Naive thymus-derived CD8-positive, alpha-beta T cell (primary cell): ENCODE results near the gene PDLIM4. TPM values are rescaled to one million over a fixed set of nuclear protein-coding genes. Genes with fewer than 3 reads are reported as not detected.

Experiments used
- ATAC-seq, 2 donors: fragments of 150-1000 bp; cut with Tn5 transposase in 1 of 2; sonication (Bioruptor Pico), chemical (Tn5 transposase) in 1 of 2; 1 replicate in 1 of 2; 2 replicates in 1 of 2; pipeline ENCODE4 v1.10.0; 2021; ENCODE audit warnings: mild to moderate bottlenecking in 2 of 2, moderate library complexity in 2 of 2
- POLR2A ChIA-PET: fragments of 350-600 bp; sonication (Branson Sonifier 250); formaldehyde crosslinking; loops from one replicate; lab custom pipeline; 2021; ENCODE audit warnings: antibody characterized with exemption; lab: Charles Lee
- DNase-seq, 10 donors: peaks; one replicate each; pipeline versions ENCODE4 v3.0.0 to v3.0.0-alpha.2; 2020 to 2022
- H3K27ac Mint-ChIP-seq, 10 donors: one replicate each; pipeline ENCODE4 v1.8.0; 2020 to 2022; ENCODE audit warnings: mild to moderate bottlenecking in 10 of 10, mixed read lengths in 10 of 10, moderate library complexity in 4 of 10, inconsistent platforms in 1 of 10
- H3K27me3 Mint-ChIP-seq, 5 donors: one replicate each; pipeline ENCODE4 v1.8.0; 2021 to 2022; ENCODE audit warnings: mixed read lengths in 5 of 5
- H3K36me3 Mint-ChIP-seq, 3 donors: one replicate each; pipeline ENCODE4 v1.8.0; 2020 to 2022; ENCODE audit warnings: mixed read lengths in 3 of 3, mild to moderate bottlenecking in 2 of 3, inconsistent platforms in 1 of 3
- H3K4me1 Mint-ChIP-seq, 4 donors: one replicate each; pipeline ENCODE4 v1.8.0; 2021 to 2022; ENCODE audit warnings: mixed read lengths in 4 of 4
- H3K4me3 Mint-ChIP-seq, 10 donors: one replicate each; pipeline ENCODE4 v1.8.0; 2020 to 2022; ENCODE audit warnings: mild to moderate bottlenecking in 10 of 10, mixed read lengths in 10 of 10, moderate library complexity in 6 of 10, inconsistent platforms in 1 of 10
- H3K9me3 Mint-ChIP-seq, 9 donors: one replicate each; pipeline ENCODE4 v1.8.0; 2020 to 2022; ENCODE audit warnings: mixed read lengths in 9 of 9, mild to moderate bottlenecking in 3 of 9, inconsistent platforms in 1 of 9, moderate library complexity in 1 of 9
- polyA plus RNA-seq, 3 donors: library from polyadenylated mRNA; unstranded; fragments of 300-500 nt; fragmentation: Illumina TruSeq; gene quantifications; one replicate each; pipeline ENCODE4 v1.2.3, GENCODE V29; 2021
- total RNA-seq, 8 experiments: library from RNA in 2 of 8; stranded (reverse) in 2 of 8; gene quantifications; one replicate each; pipeline ENCODE4 v1.2.3 and lab custom pipeline; 2021 to 2026

PDLIM4 gene
- total and polyA plus RNA-seq, 5 experiments from 2014 or later, result not detected

DNA sequence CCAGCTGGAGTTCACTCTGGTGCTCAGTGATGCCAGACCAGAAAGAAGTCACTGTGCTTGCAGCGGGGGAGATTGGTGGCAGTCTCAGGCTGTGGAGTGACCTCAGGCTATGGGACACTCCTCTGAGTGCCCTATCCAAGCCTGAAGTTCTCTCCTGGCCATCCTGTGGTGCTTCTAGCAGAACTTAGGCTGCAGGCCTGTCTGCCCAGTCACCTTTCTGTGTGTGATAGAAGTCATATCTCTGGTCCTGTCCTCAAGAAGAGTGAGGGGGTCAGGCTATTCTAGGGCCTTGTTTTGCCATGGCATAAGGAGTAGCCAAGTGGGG, 9.3 kb downstream of the PDLIM4 start:
- DNase-seq (no peak), ATAC-seq (no peak)
- Mint-ChIP-seq H3K27ac (no peak overlapping the region), H3K4me1 (peaks cover 5 to 8% (median 6%) of the 10 kb centered on the region in 4 donors), H3K4me3 (no peak overlapping the region), H3K27me3 (peaks cover 0 to 2% (median 0%) of the 10 kb centered on the region in 5 donors), H3K36me3 (no peaks in the 10 kb centered on the region), H3K9me3 (no peaks in the 10 kb centered on the region)
- POLR2A ChIA-PET, result no interaction called here

DNA sequence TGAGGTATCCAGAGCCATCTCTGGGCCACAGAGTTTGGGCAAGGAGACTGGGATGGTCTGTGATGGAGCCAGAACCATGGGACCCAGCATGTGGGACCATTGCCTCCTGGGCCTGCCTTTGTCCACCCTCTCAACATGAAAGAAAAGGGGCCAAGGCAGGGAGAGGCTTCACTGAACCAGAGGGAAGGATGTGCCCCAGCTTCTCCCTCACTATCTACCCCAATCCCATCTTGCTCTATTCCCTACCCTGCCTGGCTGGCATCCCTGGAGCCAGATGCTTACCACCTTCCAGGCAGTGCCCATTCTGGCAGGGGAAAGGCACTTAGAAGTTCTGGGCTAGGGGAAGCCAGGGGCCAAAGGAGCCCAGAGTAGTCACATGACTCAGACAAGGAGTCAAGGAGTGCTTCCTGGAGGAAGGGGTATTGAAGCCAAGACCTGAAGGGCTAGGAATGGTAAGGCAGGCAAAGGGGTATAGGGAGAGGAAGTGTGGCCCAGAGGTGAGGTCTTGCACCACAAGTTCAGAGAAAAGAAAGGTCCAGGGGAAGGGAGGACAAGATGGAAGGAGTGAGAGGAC, 9.8 kb downstream of the PDLIM4 start:
- Mint-ChIP-seq H3K36me3 (no peaks in the 10 kb centered on the region), H3K4me3 (no peak overlapping the region), H3K4me1 (peaks cover 7 to 10% (median 8%) of the 10 kb centered on the region in 4 donors), H3K27ac (peak overlapping the region in 1 of 10 donors; percentile 10), H3K9me3 (no peaks in the 10 kb centered on the region), H3K27me3 (peaks cover 0 to 4% (median under 1%) of the 10 kb centered on the region in 5 donors)
- POLR2A ChIA-PET, result no interaction called here
- DNase-seq (no peak), ATAC-seq (no peak)

DNA sequence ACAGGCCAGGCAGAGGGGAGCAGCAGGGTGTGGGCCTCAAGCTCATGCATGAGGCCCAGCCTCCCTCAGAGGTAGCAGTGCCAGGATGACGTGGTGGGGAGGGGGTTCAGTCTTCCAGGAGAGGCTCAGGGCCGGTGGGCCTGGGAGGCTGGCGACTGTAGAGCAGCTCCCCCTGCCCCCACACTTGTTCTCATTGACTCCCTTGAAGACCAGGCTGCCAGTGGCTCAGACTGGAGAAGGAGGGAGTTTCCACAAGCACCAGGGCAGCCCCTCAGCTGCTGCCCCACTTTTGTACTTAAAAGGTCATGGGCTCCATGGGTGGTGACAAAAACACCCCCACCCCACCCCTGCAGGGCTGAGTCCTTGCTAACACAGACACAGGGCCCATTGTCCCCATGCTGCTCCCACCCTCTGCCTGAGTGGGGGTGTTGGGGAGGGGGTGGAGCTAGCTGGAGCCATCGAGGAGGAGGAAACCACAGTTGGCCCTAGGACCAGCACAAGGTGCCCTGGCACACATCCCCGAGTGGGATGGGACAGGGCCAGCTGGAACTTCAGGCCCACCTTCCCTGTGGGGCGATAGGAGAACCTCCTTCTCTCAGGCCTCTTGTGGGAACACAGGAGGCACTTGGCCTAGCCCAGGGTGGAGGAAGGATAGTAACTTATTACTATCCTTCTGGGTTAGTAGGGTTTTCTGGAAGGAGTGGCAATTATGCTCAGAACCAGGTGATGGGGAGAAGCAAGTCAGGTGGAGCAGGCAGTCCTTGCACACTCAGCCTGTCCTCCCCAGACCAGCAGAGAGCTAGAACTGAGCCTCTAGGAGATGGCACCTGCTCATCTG, 10.7 kb downstream of the PDLIM4 start:
- Mint-ChIP-seq H3K4me1 (peaks cover 13 to 18% (median 14%) of the 10 kb centered on the region in 4 donors), H3K36me3 (no peaks in the 10 kb centered on the region), H3K9me3 (no peaks in the 10 kb centered on the region), H3K27ac (peak overlapping the region in 1 of 10 donors; percentile 10), H3K27me3 (peaks cover 0 to 10% (median 3%) of the 10 kb centered on the region in 5 donors), H3K4me3 (no peak overlapping the region)
- ATAC-seq (no peak), DNase-seq (no peak)
- POLR2A ChIA-PET, result no interaction called here

DNA sequence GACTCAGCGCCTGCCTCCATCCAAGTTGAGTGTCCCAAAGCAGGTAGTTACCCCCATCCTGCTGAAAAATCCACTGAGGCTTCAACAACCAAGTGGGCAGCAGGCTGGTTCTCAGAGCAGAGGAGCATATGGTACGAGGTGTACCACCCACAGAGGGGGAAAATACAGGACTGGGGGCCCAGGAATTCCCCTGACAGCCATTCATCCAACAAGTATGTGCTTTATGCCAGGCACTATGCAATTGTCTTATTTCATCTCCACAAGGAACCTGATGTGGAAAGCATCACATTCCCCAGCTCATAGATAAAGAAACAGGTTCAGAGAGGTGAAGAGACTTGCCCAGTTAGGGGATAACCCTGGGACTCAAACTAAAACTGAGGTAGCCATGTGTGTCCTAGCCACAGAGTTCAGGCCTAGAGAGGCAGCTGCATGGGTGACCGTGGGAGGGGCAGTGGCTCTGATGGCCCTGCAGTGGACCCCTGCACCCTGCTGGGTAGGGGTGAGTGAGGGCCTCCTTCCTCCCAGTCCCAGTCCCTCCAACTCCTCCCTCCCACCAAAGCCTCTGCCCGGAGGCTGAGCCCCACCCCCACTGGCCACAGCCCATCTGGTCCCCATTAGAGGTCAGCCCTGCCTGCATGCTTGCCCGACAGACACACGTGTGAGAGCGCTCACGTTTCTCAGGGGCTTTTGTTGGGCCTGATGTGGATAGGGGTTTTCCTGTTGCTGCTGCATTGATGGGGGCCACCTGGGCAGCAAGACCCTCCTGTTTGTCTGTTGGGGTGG, 11.5 kb downstream of the PDLIM4 start:
- Mint-ChIP-seq H3K36me3 (no peaks in the 10 kb centered on the region), H3K27ac (no peak overlapping the region), H3K4me3 (peak overlapping the region in 1 of 10 donors; percentile 29), H3K4me1 (peaks cover 13 to 19% (median 14%) of the 10 kb centered on the region in 4 donors), H3K27me3 (peaks cover 0 to 18% (median 7%) of the 10 kb centered on the region in 5 donors), H3K9me3 (no peaks in the 10 kb centered on the region)
- POLR2A ChIA-PET, result no interaction called here
- ATAC-seq (no peak), DNase-seq (no peak)

DNA sequence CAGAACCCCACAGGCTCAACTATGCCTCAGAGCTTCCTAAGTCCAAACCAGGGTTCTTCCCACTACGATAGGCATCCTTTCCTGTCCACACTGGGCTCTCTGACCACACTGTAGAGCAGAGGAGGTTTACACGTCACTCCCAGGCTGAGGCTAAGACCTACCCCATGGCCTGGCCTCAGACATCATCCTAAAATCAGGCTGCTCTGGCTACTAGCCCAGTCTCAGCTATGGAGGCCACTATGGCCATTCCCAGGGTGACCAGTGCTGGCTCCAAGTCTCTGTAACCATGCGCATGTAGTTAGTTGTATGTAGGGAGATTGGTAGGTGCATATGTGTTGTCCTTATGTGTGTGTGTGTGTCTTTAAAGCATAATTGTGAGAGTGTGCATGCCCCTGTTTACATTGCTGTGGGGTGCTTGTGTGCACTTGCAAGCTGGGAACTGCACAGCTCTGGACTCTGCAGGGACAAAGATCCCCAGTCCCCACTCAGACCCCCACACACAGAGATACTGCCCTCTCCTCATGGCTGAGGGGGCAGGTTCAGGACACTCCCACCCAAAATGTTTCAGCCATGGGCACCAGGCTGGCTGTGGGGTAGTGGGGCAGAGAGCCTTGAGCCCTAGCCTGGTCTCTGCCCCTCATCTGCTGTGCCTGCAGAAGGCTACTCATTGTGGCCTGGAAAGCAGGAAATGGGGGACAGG, 12.3 kb downstream of the PDLIM4 start:
- H3K9me3 Mint-ChIP-seq, result no peaks in the 10 kb centered on the region

DNA sequence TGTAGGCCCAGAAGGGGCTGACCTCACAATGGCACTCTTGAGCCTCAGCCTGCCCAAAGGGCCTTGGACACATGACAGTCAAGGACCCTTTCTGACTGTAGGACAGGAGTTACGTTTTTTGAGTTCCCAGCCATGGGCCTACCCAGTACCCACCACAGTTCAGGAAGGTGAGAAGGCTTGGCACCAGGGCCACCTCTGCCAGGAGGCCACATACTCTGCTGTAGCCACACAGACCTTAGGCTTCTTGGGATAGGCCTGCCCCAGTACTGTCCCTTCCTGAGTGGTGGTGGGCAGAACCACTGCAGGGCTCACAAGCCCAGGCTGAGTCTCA, 12.8 kb downstream of the PDLIM4 start:
- Mint-ChIP-seq H3K27me3 (peaks cover 0 to 31% (median 13%) of the 10 kb centered on the region in 5 donors), H3K4me1 (peaks cover 12 to 19% (median 13%) of the 10 kb centered on the region in 4 donors), H3K4me3 (no peak overlapping the region), H3K9me3 (no peaks in the 10 kb centered on the region), H3K27ac (no peak overlapping the region), H3K36me3 (no peaks in the 10 kb centered on the region)
- DNase-seq (no peak), ATAC-seq (no peak)
- POLR2A ChIA-PET, result no interaction called here

More for the DNA sequence above, 12.3 kb downstream of the PDLIM4 start:
- no peak for ATAC-seq
- H3K27me3 Mint-ChIP-seq, result peaks cover 0 to 26% (median 12%) of the 10 kb centered on the region in 5 donors
- H3K4me3 Mint-ChIP-seq, result peak overlapping the region in 1 of 10 donors; percentile 12
- no peak overlapping the region for H3K27ac Mint-ChIP-seq
- peaks cover 12 to 19% (median 13%) of the 10 kb centered on the region in 4 donors for H3K4me1 Mint-ChIP-seq
- no peak for DNase-seq
- POLR2A ChIA-PET, result no interaction called here
- H3K36me3 Mint-ChIP-seq, result no peaks in the 10 kb centered on the region

DNA sequence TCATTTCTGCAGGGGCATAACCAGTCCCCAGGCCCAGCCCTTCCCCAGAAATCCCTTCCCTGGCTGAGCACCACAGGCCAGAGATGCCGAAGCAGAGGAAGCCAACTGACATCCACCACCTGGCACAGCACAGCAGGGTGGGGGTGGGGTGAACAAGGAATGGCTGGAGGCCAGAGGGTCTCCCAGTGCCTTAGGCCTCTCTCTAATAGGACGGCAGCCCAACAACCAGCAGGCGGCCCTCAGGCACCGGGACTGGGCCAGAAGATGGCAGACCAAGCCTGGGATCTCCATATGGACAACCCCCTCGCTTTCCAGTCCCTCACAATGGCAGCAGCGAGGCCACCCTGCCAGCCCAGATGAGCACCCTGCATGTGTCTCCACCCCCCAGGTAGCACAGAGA, 13.2 kb downstream of the PDLIM4 start:
- H3K9me3 Mint-ChIP-seq, result no peaks in the 10 kb centered on the region
- no peak for ATAC-seq
- H3K4me1 Mint-ChIP-seq, result peaks cover 12 to 19% (median 13%) of the 10 kb centered on the region in 4 donors
- POLR2A ChIA-PET, result no interaction called here
- no peak for DNase-seq
- H3K27me3 Mint-ChIP-seq, result peaks cover 0 to 35% (median 16%) of the 10 kb centered on the region in 5 donors
- no peaks in the 10 kb centered on the region for H3K36me3 Mint-ChIP-seq
- H3K27ac Mint-ChIP-seq, result no peak overlapping the region
- H3K4me3 Mint-ChIP-seq, result peak overlapping the region in 5 of 10 donors; percentile 25 to 75 (median 64)

DNA sequence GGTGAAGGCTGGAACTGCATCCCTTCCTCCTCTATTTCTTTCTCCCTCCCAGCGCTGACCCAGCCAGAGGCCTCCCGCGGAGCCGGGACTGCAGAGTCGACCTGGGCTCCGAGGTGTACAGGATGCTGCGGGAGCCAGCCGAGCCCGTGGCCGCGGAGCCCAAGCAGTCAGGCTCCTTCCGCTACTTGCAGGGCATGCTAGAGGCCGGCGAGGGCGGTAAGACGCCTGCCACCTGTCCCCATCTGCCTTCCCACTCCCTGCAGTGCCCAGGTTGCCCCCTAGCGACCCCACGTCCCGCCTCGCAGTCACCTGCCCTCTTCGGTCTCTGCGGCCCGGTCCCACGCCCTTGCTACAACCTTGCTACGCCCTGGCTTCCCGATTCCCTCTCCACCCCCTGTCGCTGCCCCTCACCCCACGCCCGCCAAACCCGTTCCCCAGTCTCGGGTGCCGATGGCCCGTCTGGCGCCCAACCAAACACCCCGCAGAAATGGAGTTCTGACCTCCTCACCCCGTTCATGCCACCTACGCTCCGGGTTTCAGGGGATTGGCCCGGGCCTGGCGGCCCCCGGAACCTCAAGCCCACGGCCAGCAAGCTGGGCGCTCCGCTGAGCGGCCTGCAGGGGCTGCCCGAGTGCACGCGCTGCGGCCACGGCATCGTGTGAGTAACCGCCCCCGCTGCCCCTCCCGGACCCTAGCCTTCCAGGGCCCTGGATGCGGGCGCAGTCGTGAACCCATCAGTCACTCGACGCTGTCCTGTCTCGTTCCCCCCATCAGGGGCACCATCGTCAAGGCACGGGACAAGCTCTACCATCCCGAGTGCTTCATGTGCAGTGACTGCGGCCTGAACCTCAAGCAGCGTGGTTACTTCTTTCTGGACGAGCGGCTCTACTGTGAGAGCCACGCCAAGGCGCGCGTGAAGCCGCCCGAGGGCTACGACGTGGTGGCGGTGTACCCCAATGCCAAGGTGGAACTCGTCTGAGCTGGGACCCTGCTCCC, 14.1 kb downstream of the PDLIM4 start:
- H3K9me3 Mint-ChIP-seq, result no peaks in the 10 kb centered on the region
- POLR2A ChIA-PET, result no interaction called here
- peak overlapping the region; percentile 20 to 75 (median 66) for H3K4me3 Mint-ChIP-seq
- H3K36me3 Mint-ChIP-seq, result no peaks in the 10 kb centered on the region
- DNase-seq (peak in 2 of 10 donors; percentile 21 to 66), ATAC-seq (peak; percentile 60 to 80)
- peaks cover 0 to 37% (median 17%) of the 10 kb centered on the region in 5 donors for H3K27me3 Mint-ChIP-seq
- H3K27ac Mint-ChIP-seq, result peak overlapping the region in 2 of 10 donors; percentile 44 to 71
- H3K4me1 Mint-ChIP-seq, result peaks cover 12 to 19% (median 13%) of the 10 kb centered on the region in 4 donors

DNA sequence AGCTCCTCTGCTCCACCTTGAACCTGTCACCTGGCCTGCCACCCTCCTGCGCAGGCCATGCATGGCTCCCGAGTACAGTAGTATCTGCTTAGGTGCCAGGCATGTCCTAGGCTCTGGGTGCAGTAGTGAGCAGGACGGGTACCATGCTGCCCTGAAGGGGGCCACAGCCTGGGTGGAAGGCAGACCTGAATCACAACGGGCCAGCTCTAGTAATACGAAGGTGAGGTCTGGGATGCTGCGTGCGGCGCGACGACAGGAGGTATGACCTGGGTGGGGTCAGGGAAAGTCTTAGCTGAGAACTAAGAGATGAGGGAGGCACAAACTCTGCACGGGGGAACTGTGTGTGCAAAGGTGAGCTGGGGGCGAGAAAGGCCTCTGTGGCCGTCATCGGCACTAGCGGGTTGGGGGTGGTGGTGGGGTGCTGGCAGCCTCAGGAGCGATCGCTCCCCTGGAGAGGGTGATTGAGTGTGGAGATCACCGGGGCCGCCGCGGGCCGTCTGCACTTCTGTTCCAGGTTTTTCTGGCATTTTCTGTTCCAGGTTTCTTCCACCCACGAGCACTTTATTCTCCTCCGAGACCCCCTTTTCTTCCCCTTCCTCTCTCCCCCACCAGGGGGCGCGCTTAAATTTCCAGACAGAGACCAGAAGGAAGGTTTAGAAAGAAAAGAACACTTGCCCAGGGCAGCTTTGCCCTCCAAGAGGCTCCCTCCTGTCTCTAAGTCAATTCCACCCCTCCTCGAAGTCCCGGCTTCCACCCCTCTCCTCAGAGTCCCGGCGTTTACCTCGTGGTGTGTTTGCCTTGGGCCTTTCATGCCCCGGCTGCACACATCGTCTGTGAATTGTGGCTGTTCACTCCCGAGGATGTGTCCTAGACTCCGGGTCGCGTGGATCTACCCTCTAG, 15.1 kb downstream of the PDLIM4 start:
- H3K36me3 Mint-ChIP-seq, result no peaks in the 10 kb centered on the region
- DNase-seq (peak; percentile 35 to 79 (median 58)), ATAC-seq (peak; percentile 42 to 61)
- peak overlapping the region in 6 of 10 donors; percentile 23 to 64 (median 52) for H3K4me3 Mint-ChIP-seq
- POLR2A ChIA-PET, result no interaction called here
- H3K27me3 Mint-ChIP-seq, result peaks cover 0 to 37% (median 18%) of the 10 kb centered on the region in 5 donors
- H3K27ac Mint-ChIP-seq, result peak overlapping the region in 3 of 10 donors; percentile 44 to 71 (median 60)
- H3K4me1 Mint-ChIP-seq, result peaks cover 12 to 19% (median 13%) of the 10 kb centered on the region in 4 donors
- H3K9me3 Mint-ChIP-seq, result no peaks in the 10 kb centered on the region

DNA sequence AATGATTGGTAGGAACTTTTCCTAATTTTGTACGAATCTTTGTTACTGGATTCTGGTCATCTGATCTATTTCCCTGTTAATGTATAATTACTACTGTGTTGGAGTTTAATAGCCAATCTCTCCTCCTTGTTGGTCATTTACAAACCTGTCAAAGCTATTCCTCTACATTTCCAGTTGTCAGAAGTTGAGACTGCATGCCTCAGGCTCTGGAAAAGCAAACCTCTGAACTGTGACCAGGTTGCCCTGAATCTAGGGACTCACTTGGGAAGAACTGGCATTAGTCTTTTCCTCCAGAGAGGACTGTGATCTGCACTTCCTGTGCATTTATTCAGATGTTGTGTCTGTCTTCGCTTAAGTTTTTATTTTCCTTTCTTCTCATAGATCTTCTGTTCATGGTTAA, 16.1 kb downstream of the PDLIM4 start:
- POLR2A ChIA-PET, result interaction anchor here (0.6 kb wide), 1 partner anchor 988 kb away, joined by 4 read pairs; no protein-coding TSS in a partner anchor
- DNase-seq (no peak), ATAC-seq (no peak)
- H3K4me1 Mint-ChIP-seq, result peaks cover 12 to 19% (median 13%) of the 10 kb centered on the region in 4 donors
- peak overlapping the region in 1 of 10 donors; percentile 1 for H3K4me3 Mint-ChIP-seq
- H3K36me3 Mint-ChIP-seq, result no peaks in the 10 kb centered on the region
- peaks cover 0 to 37% (median 18%) of the 10 kb centered on the region in 5 donors for H3K27me3 Mint-ChIP-seq
- H3K9me3 Mint-ChIP-seq, result no peaks in the 10 kb centered on the region
- no peak overlapping the region for H3K27ac Mint-ChIP-seq
